A673 (cell line): ENCODE measurements around the gene MRPS11.

Experiments used
- CTCF ChIP-seq: fragments of 300-800, 200-600 bp; sonication (generic); conservative IDR thresholded peaks from 2 replicates; pipeline ENCODE4 v1.5.1; 2017; ENCODE audit warnings: low read depth, mild to moderate bottlenecking, antibody characterized with exemption, low read length, moderate library complexity, mixed read lengths
- EZH2 ChIP-seq: fragments of 200-600 bp; sonication (generic); IDR thresholded peaks from 2 replicates; pipeline ENCODE4 v1.6.1; 2017; ENCODE audit warnings: borderline replicate concordance, low read depth, mild to moderate bottlenecking, mixed read lengths, antibody characterized with exemption, low read length; ENCODE audit not compliant: poor library complexity, severe bottlenecking

- TF ChIP-seq EZH2 = no peak
- peak; percentile 47 for TF ChIP-seq CTCF
These were observed 524 bp downstream of the MRPS11 start for GRCh38 chr15:88467935-88468528.
